ENCODE data around the gene CHMP4A. TPM values are rescaled to one million over a fixed set of nuclear protein-coding genes. Genes with fewer than 3 reads are reported as not detected.

CHMP4A gene
- total RNA-seq, 1 donor from 2014 or later: 34.3 TPM

- H3K4me3 Mint-ChIP-seq (ENCODE audit: unreplicated experiment): peak overlapping the region; percentile 79
- H3K4me1 Mint-ChIP-seq (ENCODE audit: unreplicated experiment): peaks cover 8% of the 10 kb centered on the region
- H3K9me3 Mint-ChIP-seq (ENCODE audit: unreplicated experiment): no peaks in the 10 kb centered on the region
- H3K36me3 Mint-ChIP-seq (ENCODE audit: low read depth, unreplicated experiment): peaks cover 47% of the 10 kb centered on the region
- TF ChIP-seq CTCF (IDR thresholded peaks at IDR 0.05; ENCODE audit: unreplicated experiment): no peak
- H3K27ac Mint-ChIP-seq (ENCODE audit: unreplicated experiment): peak overlapping the region; percentile 70
- H3K27me3 Mint-ChIP-seq (ENCODE audit: unreplicated experiment): peaks cover 9% of the 10 kb centered on the region
- no peak for DNase-seq (ENCODE audit: low spot score)
Measured at GRCh38 chr14:24162093-24162492, 51.2 kb downstream of the CHMP4A start.

- peak within 1 kb of the TSS; percentile 91 for H3K4me3 Mint-ChIP-seq (ENCODE audit: unreplicated experiment)
- peak; percentile 96 for TF ChIP-seq CTCF (IDR thresholded peaks at IDR 0.05; ENCODE audit: unreplicated experiment)
- H3K4me1 Mint-ChIP-seq (ENCODE audit: unreplicated experiment): peaks cover 12% of the 10 kb centered on the region
- peak within 1 kb of the TSS; percentile 70 for H3K27ac Mint-ChIP-seq (ENCODE audit: unreplicated experiment)
- DNase-seq (ENCODE audit: low spot score): peak; percentile 97
- H3K9me3 Mint-ChIP-seq (ENCODE audit: unreplicated experiment): no peaks in the 10 kb centered on the region
- H3K27me3 Mint-ChIP-seq (ENCODE audit: unreplicated experiment): peaks cover 11% of the 10 kb centered on the region
- peaks cover 50% of the 10 kb centered on the region for H3K36me3 Mint-ChIP-seq (ENCODE audit: low read depth, unreplicated experiment)
Measured at GRCh38 chr14:24160850-24161804, 52.2 kb downstream of the CHMP4A start, which contains the start of gene IRF9. IRF9 (plus strand) TSS chr14:24161265; CDS start chr14:24162145, 880 bp downstream.

GRCh38 chr14:24160499-24160849 is 52.8 kb downstream of the CHMP4A start:
- Mint-ChIP-seq H3K36me3 (ENCODE audit: low read depth, unreplicated experiment) (peaks cover 49% of the 10 kb centered on the region), H3K27me3 (ENCODE audit: unreplicated experiment) (peaks cover 9% of the 10 kb centered on the region), H3K4me1 (ENCODE audit: unreplicated experiment) (peaks cover 17% of the 10 kb centered on the region), H3K9me3 (ENCODE audit: unreplicated experiment) (no peaks in the 10 kb centered on the region), H3K27ac (ENCODE audit: unreplicated experiment) (no peak overlapping the region), H3K4me3 (ENCODE audit: unreplicated experiment) (no peak overlapping the region)
- no peak for DNase-seq (ENCODE audit: low spot score)
- no peak for TF ChIP-seq CTCF (IDR thresholded peaks at IDR 0.05; ENCODE audit: unreplicated experiment)

- TF ChIP-seq CTCF (IDR thresholded peaks at IDR 0.05; ENCODE audit: unreplicated experiment): no peak
- Mint-ChIP-seq H3K4me1 (ENCODE audit: unreplicated experiment) (peaks cover 21% of the 10 kb centered on the region), H3K9me3 (ENCODE audit: unreplicated experiment) (no peaks in the 10 kb centered on the region), H3K27me3 (ENCODE audit: unreplicated experiment) (peaks cover 9% of the 10 kb centered on the region), H3K4me3 (ENCODE audit: unreplicated experiment) (peak overlapping the region; percentile 11), H3K27ac (ENCODE audit: unreplicated experiment) (no peak overlapping the region), H3K36me3 (ENCODE audit: low read depth, unreplicated experiment) (peaks cover 45% of the 10 kb centered on the region)
- DNase-seq (ENCODE audit: low spot score): no peak
Measured at GRCh38 chr14:24159777-24160498, 53.4 kb downstream of the CHMP4A start.

Other genes with a start within 250 kb of the CHMP4A start
- gene DHRS4L2, start 224.6 kb downstream of the CHMP4A start, total RNA-seq (ENCODE audit: unreplicated experiment): 19.2 TPM
- gene CARMIL3, start 161.5 kb downstream of the CHMP4A start, total RNA-seq (ENCODE audit: unreplicated experiment): 1.4 TPM
- gene CPNE6, start 141.9 kb downstream of the CHMP4A start, total RNA-seq (ENCODE audit: unreplicated experiment): not detected
- 23.9 TPM for gene PCK2, start 119.2 kb downstream of the CHMP4A start, total RNA-seq (ENCODE audit: unreplicated experiment)
- gene DCAF11, start 98.7 kb downstream of the CHMP4A start, total RNA-seq (ENCODE audit: unreplicated experiment): 38.2 TPM
- gene NRL, start 98.5 kb downstream of the CHMP4A start, total RNA-seq (ENCODE audit: unreplicated experiment): 1.2 TPM
- gene FITM1, start 82.8 kb downstream of the CHMP4A start, total RNA-seq (ENCODE audit: unreplicated experiment): 0.59 TPM
- 43.6 TPM for gene PSME1, start 77.3 kb downstream of the CHMP4A start, total RNA-seq (ENCODE audit: unreplicated experiment)
- gene EMC9, start 71.9 kb downstream of the CHMP4A start, total RNA-seq (ENCODE audit: unreplicated experiment): 16.7 TPM
- gene PSME2, start 66.9 kb downstream of the CHMP4A start, total RNA-seq (ENCODE audit: unreplicated experiment): 73.6 TPM
- 90.2 TPM for gene RNF31, start 66.0 kb downstream of the CHMP4A start, total RNA-seq (ENCODE audit: unreplicated experiment)
- 25.7 TPM for gene IRF9, start 52.2 kb downstream of the CHMP4A start, total RNA-seq (ENCODE audit: unreplicated experiment)
- gene REC8, start 41.4 kb downstream of the CHMP4A start, total RNA-seq (ENCODE audit: unreplicated experiment): 31.8 TPM
- gene IPO4, start 24.7 kb downstream of the CHMP4A start, total RNA-seq (ENCODE audit: unreplicated experiment): 29.0 TPM
- gene TM9SF1, start 18.0 kb downstream of the CHMP4A start, total RNA-seq (ENCODE audit: unreplicated experiment): 41.8 TPM
- gene TSSK4, start 7.8 kb downstream of the CHMP4A start, total RNA-seq (ENCODE audit: unreplicated experiment): not detected
- 17.4 TPM for gene MDP1, start 2.6 kb upstream of the CHMP4A start, total RNA-seq (ENCODE audit: unreplicated experiment)
- 154 TPM for gene NEDD8, start 18.9 kb upstream of the CHMP4A start, total RNA-seq (ENCODE audit: unreplicated experiment)
- gene GMPR2, start 19.4 kb upstream of the CHMP4A start, total RNA-seq (ENCODE audit: unreplicated experiment): 61.3 TPM
- gene TINF2, start 29.1 kb upstream of the CHMP4A start, total RNA-seq (ENCODE audit: unreplicated experiment): 25.4 TPM
- 1.7 TPM for gene TGM1, start 49.7 kb upstream of the CHMP4A start, total RNA-seq (ENCODE audit: unreplicated experiment)
- gene RABGGTA, start 58.1 kb upstream of the CHMP4A start, total RNA-seq (ENCODE audit: unreplicated experiment): 17.7 TPM
- 17.7 TPM for gene DHRS1, start 86.3 kb upstream of the CHMP4A start, total RNA-seq (ENCODE audit: unreplicated experiment)
- gene NOP9, start 86.4 kb upstream of the CHMP4A start, total RNA-seq (ENCODE audit: unreplicated experiment): 27.2 TPM
- 0.82 TPM for gene CIDEB, start 94.5 kb upstream of the CHMP4A start, total RNA-seq (ENCODE audit: unreplicated experiment)
- gene LTB4R2, start 96.7 kb upstream of the CHMP4A start, total RNA-seq (ENCODE audit: unreplicated experiment): 13.3 TPM
- 9.5 TPM for gene LTB4R, start 98.0 kb upstream of the CHMP4A start, total RNA-seq (ENCODE audit: unreplicated experiment)
- 74.6 TPM for gene ADCY4, start 121.6 kb upstream of the CHMP4A start, total RNA-seq (ENCODE audit: unreplicated experiment)
- 2.6 TPM for gene RIPK3, start 126.5 kb upstream of the CHMP4A start, total RNA-seq (ENCODE audit: unreplicated experiment)
- 42.4 TPM for gene NFATC4, start 154.7 kb upstream of the CHMP4A start, total RNA-seq (ENCODE audit: unreplicated experiment)
- 49.0 TPM for gene NYNRIN, start 185.5 kb upstream of the CHMP4A start, total RNA-seq (ENCODE audit: unreplicated experiment)
- 1.5 TPM for gene CBLN3, start 216.2 kb upstream of the CHMP4A start, total RNA-seq (ENCODE audit: unreplicated experiment)
- gene KHNYN, start 216.5 kb upstream of the CHMP4A start, total RNA-seq (ENCODE audit: unreplicated experiment): 43.8 TPM
- 34.9 TPM for gene SDR39U1, start 229.3 kb upstream of the CHMP4A start, total RNA-seq (ENCODE audit: unreplicated experiment)